ENCODE data around the gene SLC22A4.

SLC22A4 gene

DNA sequence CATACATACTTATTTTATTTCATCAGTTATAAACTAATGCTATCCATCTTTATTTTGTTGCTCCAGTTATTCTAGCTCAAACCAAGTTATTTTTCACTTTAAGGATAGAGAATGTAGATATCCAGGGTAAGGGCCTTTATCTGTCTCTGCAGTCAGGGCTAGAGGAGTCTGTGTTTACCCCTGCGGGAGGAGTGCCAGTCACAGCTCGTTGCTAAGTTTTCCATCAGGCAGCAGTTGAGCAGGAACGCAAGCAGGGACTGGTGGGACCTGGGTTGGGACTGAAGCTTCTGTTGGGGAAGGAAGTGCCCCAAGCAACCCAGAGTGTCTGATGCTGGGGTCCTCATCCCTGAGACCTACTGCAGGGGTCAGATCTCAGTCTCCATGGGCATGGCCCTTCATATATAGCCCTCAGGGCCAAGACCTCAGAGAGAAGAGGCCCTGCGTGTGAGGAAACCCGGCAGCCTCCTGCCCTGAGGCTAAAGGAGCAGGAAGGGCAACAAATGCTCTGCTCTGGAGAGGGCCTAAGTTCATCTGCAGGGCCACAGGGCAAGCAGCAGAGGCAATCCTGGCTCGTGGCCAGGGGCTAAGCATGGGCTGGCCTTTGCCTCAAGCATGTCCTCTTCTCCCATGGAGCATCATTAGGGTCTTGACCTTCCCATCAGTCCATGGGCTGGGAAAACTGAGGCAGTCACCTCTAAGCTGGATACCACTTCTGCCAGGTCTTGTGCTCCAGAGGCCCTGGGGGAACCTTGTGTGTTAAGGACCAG is 6.6 kb downstream of the SLC22A4 start:
- DNase-seq (ENCODE audit: low spot score): no peak

DNA sequence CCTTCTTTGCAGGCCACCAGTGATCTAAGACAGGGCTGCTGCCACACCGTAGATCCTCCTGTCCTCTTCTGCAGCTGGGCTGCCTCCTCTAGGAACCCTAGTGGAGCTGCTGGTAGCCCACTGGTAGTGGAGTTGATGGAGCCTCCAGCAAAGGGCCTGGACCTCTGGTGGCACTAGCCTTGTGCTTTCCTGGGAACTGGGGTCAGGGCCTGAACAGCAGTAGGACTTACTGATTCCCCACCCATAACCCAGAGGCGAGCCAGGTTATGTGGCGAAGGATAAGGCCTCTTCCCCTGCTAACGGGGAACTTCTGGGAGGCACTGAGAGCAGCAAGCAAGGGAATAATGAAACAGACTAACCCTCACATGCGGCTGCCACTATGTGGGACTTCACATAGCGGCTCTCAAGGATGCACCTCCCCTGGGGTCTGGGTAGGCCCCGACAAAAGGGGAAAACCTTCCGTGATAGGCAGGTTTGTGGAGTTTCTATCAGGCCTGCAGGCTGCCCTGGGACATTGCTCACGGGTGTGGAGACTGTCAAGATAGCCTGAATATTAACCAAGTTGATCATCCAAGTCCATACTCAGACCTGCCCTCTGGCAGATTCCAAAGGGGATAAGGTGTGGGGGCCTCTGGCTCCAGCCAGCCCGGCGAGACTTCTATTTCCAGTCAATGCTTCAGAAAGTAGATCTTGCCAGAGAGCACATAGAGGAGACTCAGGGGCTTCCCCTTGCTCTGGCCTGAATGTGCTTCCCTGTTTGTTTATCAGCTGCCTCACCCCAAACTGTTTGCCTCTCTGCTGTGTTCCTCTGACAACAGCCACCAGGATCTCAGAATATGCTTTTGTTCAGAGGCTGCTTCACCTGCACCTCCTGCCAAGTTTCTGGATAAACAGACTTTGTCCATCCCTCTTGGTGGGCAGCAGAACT is 7.4 kb downstream of the SLC22A4 start:
- no peak for DNase-seq (ENCODE audit: low spot score)

DNA sequence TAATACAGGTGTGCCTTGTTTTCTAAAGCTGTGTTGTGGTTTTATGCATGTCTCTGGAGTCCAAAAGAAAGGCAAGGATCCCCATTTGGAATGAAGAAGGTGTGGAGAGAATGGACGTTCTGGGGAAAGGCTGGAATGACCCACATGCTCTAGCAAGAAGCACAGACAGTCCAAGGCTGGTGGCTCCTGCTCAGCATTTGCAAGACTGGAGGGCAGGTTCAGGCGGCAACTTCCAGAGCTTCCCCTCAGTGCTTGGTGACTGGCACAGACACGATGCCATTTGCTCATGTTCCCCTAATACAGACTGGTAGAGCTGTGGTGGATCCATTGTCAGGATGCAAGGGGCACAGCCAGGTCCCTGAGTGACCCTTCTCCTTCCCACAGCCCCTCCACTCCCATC is 8.2 kb downstream of the SLC22A4 start:
- DNase-seq (ENCODE audit: low spot score): no peak

DNA sequence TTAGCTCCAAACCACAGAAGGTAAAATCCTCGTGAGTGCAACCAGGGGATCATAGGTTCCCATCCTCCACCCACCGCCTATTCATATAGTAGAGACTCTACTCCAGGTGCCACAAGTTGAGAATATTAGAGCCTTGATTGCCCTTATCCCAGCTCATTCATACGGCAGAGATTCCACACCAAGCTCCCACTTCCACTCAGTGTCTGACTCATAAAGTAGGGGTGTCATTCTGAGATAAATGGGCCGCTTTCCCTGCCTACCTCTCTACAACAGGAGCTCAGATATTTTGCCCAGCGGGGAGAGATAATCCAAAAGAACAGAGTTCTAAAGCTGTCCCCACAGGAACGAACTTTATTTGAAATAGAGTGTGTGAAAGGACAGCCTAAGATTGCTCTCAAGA is 9.4 kb downstream of the SLC22A4 start:
- no peak for DNase-seq (ENCODE audit: low spot score)

DNA sequence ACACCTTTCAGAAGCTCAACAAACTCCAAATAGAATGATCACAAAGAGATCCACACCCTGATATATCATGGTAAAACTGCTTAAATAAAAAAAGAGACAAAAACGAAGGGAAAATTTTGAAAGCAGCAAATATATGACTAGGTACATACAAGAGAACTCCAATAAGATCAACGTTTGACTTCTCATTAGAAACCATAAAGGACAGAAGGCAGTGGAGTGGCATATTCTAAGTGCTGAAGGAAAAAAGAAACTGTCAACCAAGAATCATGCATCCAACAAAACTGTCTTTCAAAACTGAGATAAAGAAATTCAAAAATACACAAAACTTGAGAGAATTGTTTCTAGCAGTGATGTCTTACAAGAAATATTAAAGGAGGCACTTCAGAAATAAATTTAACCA is 11.2 kb downstream of the SLC22A4 start:
- DNase-seq (ENCODE audit: low spot score): no peak

DNA sequence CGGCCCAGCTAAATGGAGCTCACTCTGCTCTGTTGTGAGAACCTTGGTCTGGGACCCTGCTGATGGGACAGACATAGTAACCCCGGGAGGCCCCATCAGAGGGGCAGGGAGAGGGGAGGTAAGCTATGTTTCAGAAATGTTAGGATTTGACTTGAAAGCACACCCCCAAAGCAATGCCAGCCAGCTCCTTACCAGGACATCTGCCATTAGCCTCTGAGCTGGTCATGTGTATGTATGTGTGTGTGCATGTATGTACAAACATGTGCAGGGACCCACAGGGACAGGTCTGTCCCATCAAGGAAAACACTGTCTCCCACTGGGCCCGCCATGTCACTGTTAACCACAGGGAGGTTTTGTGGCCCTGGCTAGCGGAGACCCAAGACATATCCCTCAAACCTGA is 14.5 kb downstream of the SLC22A4 start:
- DNase-seq (ENCODE audit: low spot score): no peak

DNA sequence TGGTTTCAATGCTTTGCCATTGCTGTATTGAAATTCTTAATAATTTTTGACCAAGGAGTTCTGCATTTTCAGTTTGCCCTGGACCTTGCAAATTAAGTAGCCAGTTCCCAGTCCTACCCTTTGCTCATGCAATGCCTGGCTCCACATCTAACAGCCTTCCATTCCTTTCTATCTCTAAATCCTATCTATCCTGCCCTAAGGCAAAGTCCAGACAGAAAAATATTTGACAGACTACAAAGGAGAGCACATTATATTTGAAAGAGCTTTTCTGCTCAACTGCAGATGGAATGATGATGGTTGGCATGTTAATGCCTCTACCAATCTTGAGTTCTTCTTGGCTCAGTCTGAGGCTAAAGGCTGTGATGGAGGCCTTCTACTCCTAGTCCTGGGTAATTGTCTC is 15.5 kb downstream of the SLC22A4 start:
- no peak for DNase-seq (ENCODE audit: low spot score)

DNA sequence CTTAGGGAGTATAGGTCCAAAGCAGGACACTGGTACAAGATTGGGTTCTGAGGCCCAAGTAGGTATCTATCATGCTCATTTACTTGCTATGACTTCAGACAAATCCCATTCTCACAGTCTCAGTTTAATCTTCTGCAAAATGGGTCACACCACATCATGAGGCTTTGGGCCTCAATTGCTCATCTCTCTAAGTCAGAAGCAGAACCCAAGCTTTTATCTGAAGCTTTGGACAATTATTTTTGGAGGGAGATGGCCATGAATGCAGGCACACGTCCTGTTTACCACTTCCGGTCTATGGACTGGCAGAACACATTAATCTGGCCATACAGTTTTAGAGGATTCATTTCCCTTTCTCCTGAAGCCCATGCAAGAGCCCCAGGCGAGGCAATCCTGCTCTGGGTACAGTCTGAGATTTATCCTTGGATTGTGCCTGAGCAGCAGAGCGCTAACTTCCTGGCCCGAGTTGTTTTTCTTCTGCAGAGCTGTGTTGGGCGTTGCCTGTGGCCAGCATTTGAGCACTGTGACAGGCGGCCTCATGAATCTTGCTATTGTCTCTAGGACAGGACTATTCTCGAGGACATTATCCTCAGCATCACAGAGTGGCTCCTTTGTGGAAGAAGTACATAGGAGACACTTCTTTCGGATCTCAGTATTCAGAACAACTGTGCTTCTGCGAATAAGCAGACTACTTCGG is 16.1 kb downstream of the SLC22A4 start:
- DNase-seq (ENCODE audit: low spot score): peak; percentile 76

DNA sequence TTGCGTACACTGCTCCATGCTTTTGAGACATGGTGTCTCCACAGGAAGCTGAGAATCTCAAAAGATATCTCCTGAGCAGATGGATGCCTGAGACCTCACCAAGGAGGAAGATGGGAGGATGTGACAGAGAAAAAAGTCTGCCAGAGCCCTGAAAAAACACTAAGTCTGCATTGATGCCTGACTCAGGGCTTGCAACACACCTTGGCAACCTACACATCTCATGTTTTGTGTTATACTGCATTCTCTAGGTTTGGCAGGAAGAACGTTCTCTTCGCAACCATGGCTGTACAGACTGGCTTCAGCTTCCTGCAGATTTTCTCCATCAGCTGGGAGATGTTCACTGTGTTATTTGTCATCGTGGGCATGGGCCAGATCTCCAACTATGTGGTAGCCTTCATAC is 19.2 kb downstream of the SLC22A4 start:
- no peak for DNase-seq (ENCODE audit: low spot score)

DNA sequence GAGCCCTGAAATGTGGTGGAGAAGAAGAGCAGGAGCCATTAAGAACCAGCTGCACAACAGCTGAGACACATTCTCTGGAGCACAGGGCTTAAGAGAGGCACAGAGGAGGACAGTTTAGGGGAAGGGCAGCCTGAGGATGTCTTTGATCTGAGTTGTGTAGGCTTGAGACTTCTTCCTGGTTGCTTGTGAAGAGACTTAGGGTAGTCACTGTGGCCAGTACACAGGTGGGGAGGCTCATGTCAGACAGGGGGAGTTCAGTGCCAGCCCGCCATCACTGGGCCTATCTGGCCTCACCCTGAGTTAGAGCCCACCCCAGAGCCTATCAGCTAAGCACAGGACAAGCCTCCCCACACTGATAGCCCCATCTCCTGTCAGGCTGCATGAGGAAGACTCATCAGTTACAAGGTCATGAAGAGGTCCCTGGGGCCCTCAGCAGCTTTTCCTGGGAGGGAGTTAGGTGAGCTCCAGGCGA is 19.8 kb downstream of the SLC22A4 start:
- DNase-seq (ENCODE audit: low spot score): no peak

DNA sequence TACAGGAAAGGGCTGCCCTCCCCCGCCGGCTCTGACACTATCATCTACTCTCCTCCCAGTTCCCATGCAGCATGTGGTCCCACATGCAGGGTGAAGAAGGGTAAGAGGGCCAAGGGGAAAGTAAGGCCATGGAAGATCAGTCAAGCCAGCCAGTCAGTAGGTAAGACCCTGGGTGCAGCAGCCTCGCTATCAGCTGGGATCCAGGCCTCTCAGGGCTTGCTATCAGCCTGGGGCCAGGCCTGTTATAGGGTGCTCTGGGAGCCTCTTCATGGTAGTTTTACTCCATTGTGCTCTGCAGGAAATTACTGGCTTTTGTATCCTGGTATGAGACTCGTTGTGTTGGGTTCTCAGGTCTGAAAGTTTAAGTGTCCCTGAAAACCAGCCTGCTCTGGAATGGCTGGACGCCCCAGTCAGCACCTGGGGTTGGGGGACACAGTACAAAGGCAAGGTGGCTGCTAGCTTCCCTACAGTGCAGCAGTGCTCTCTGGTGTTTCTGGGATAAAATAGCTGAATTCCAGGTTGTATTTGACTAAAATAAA is 21.4 kb downstream of the SLC22A4 start:
- DNase-seq (ENCODE audit: low spot score): no peak

DNA sequence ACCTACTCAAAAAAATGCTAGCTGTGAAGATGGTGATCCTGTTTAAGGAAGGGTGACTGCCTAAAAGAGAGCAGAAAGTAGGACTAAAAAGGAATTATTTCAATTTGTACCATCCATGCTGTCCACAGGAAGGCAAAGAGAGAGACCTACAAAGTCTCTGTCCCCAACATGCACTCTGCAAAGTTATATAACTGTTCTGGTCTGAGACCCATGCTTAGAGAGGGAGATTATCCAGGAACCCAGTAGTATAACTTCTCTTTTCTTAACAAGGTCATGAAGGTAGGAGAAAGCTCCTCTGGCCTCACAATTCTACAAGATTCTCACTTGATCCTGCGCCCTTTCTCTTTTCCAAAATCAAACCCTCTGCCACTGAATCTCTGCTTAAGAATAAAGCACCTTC is 25.8 kb downstream of the SLC22A4 start:
- DNase-seq (ENCODE audit: low spot score): no peak

DNA sequence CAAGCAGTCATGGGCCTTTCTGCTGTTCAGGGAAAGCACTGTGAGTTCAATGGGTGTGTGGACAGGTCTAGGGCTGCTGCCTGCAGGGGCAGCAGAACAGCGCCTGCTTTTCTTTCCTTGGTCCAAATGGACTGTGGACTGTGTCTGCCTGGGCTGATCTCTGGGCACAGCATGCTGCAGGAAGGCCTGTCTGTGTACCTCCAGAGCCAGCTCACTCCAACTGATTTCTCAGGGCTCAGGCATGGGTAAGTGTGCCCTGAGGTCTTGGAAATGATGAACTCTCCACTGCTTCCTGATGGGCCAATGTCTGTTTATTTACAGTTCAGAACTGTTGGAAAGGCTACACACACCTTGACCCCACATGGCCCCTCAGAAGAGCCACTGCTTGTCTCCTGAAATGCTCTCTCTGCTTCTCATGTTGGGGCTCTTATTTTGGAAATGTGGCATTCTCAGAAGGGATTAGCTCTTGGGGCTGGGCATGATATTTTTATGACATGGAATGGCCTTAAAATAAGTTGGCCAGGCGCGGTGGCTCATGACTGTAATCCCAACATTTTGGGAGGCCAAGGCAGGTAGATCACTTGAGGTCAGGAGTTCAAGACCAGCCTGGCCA is 27.0 kb downstream of the SLC22A4 start:
- no peak for DNase-seq (ENCODE audit: low spot score)

DNA sequence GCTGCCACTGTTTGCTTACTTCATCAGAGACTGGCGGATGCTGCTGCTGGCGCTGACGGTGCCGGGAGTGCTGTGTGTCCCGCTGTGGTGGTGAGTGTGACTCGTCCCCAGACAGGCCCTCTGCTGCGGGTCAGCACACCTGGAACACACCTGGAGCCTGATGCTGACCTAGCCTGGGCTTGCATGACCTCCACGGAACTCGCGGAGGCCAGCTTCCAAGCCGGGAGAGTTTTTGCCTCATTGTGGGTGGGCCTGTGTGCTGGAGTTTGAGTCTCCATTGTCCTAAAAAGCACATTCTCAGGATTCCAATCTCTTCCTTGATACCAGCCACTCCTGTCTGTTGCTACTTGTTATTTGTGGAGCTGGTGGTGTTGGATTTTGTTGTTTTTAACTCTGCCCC is 28.1 kb downstream of the SLC22A4 start:
- DNase-seq (ENCODE audit: low spot score): no peak

DNA sequence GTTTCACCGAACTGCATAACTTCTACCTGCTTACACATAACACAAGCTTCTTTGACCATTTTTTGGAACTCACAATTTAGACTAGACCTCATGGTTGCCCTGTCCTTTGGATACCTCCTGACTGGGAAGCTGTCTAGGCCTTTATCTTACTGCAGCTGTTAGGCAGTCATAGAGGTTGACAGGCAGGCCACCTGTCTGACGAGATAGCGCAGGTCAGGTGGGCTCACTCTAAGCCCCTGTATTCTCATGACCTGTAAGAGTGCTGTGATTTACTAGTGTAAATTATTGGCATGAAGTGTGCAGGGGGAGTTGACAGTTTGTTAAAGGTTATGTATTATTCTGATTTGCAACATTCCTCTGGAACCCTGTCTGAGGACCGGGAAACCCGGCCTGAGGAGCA is 29.0 kb downstream of the SLC22A4 start:
- DNase-seq (ENCODE audit: low spot score): no peak

DNA sequence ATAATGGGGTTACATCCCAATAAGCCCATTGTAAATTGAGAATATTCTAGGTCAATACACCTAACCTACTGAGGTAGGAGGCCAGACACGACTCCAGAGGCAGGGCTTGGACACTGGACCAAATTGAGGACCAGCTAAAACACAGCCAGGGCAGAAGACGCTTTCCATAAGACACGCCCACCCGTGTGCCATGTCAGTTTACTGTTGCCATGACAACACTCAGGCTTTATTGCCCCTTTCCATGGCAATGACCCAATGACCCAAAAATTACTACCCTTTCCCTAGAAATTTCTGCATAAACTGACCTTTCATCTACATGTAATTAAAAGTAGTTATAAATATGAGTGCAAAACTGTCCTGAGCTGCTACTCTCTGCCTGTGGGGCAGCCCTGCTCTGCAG is 31.5 kb downstream of the SLC22A4 start:
- no peak for DNase-seq (ENCODE audit: low spot score)

DNA sequence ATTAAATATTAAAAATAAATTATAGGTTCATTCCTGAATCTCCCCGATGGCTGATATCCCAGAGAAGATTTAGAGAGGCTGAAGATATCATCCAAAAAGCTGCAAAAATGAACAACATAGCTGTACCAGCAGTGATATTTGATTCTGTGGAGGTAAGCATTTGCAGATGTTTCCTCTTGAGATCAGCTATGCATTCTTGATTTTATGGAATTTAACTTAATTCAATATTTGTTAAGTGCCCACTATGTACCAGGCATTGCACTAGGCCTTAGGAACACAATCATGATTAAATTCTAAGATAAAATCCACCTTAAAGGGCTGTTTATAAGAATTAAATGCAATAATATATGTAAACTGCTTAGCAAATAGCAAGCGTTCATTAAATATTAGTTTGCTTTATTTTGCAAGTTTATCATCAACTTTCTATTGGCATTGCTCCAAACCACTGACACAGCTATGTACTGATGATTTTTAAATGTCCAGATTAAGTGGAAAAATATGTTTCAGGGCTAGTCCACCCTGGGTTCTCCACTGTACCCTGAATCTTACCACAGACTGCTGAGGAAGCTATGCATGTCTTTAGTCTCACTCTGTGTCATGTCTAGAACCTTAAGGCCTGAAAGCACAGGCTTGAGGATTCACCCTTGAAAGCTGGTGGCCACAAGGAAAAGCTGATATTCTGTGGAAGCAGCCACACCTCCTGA is 33.2 kb downstream of the SLC22A4 start:
- DNase-seq (ENCODE audit: low spot score): no peak

DNA sequence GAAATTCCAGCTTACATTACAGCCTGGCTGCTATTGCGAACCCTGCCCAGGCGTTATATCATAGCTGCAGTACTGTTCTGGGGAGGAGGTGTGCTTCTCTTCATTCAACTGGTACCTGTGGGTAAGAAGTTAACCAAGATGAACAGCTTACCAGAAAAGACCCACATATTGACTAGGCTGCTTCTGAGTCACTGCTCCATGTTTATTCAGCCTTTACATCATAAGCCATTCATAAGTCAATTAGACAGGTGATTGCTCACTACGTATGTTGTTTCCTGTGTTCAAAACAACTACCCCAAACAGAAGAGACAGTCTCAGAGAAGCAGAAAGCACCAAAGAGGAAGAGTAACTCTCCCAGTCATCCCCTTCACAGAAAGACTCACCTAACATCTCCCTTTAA is 40.6 kb downstream of the SLC22A4 start:
- no peak for DNase-seq (ENCODE audit: low spot score)

DNA sequence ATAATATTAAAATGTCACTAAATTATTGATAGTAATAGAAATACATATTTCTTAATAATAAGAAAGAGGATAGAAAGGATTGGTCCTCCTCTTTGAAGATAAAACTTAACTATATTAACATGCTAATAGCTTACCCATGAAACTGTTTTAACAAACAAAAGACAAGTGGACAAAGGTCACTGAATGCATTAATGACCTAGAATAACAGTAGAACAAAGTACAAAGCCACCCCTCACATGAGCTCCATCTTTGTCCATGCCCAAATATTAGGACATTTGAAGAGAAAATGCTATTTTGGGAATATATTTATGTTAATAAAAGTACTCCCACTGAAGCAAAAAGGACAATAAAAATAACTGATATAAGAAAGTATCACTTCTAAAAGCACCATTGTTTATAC is 41.2 kb downstream of the SLC22A4 start:
- no peak for DNase-seq (ENCODE audit: low spot score)

DNA sequence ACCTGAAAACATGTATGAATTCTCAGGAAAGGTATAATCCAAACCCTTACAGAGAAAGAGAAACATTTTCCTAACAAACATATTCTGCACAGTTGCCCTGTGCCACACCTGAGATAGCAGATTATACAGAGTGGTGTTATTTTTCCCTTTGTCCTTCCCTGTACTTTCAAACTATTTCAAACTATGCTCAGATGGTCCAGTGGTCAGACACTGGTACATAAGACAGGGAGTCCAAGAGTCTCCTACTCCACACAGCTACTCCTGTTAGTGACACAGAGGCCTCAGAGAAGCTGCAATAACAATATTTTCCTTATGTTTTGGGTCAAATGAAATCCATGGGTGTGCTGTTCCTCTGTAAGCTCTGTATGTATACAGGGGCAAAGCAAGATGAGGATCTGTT is 45.3 kb downstream of the SLC22A4 start:
- DNase-seq (ENCODE audit: low spot score): no peak
